A673 (cell line): ENCODE results near the gene ARHGAP44. TPM values are rescaled to one million over a fixed set of nuclear protein-coding genes. Genes with fewer than 3 reads are reported as not detected.

ENCODE experiments used
- BruUV-seq: library from RNA; stranded (reverse); fragments of 400-500 nt; replicated peaks from 2 replicates; lab custom pipeline; 2021; lab: Mats Ljungman, UMichigan
- CTCF ChIA-PET: fragments of 300-600 bp; sonication (Branson Sonifier 250); formaldehyde crosslinking; loops from one replicate; lab custom pipeline; 2022; ENCODE audit warnings: antibody characterized with exemption; lab: Charles Lee
- POLR2A ChIA-PET: fragments of 300-600 bp; sonication (Branson Sonifier 250); formaldehyde crosslinking; loops from one replicate; lab custom pipeline; 2022; ENCODE audit warnings: antibody characterized with exemption; ENCODE audit not compliant: low non-redundant PET; lab: Charles Lee
- DNase-seq: peaks from one replicate; pipeline ENCODE4 v3.0.0-alpha.2; 2015; ENCODE audit warnings: low spot score
- H3K27ac ChIP-seq: fragments of 200-600 bp; sonication (generic); 2 replicates; pipeline ENCODE4 v1.5.1; 2016; ENCODE audit warnings: mixed run types, low read depth, mild to moderate bottlenecking, mixed read lengths, antibody characterized with exemption, low read length; ENCODE audit not compliant: poor library complexity, severe bottlenecking
- H3K27me3 ChIP-seq: fragments of 200-600 bp; sonication (generic); replicated peaks from 2 replicates; pipeline ENCODE4 v1.6.1; 2017; ENCODE audit warnings: mixed run types, low read depth, mild to moderate bottlenecking, mixed read lengths, antibody characterized with exemption, low read length; ENCODE audit not compliant: insufficient read depth, poor library complexity
- H3K36me3 ChIP-seq: fragments of 200-600 bp; sonication (generic); 2 replicates; pipeline ENCODE4 v1.6.1; 2016; ENCODE audit warnings: mixed run types, mild to moderate bottlenecking, mixed read lengths, antibody characterized with exemption, low read length; ENCODE audit not compliant: insufficient read depth, poor library complexity, severe bottlenecking
- H3K4me1 ChIP-seq: fragments of 200-600 bp; sonication (generic); 2 replicates; pipeline ENCODE4 v1.6.1; 2017; ENCODE audit warnings: mixed run types, mild to moderate bottlenecking, mixed read lengths, antibody characterized with exemption, low read length; ENCODE audit not compliant: insufficient read depth, poor library complexity, severe bottlenecking
- H3K4me3 ChIP-seq: fragments of 200-600 bp; sonication (generic); 2 replicates; pipeline ENCODE4 v1.5.1; 2016; ENCODE audit warnings: low read depth, mixed run types, mild to moderate bottlenecking, mixed read lengths, low read length; ENCODE audit not compliant: poor library complexity, severe bottlenecking
- H3K9me3 ChIP-seq: fragments of 200-600 bp; sonication (generic); 2 replicates; pipeline ENCODE4 v1.6.1; 2016; ENCODE audit warnings: mixed run types, low read depth, mild to moderate bottlenecking, mixed read lengths, antibody characterized with exemption, low read length; ENCODE audit not compliant: poor library complexity, severe bottlenecking
- EZH2 ChIP-seq: fragments of 200-600 bp; sonication (generic); IDR thresholded peaks from 2 replicates; pipeline ENCODE4 v1.6.1; 2017; ENCODE audit warnings: borderline replicate concordance, low read depth, mild to moderate bottlenecking, mixed read lengths, antibody characterized with exemption, low read length; ENCODE audit not compliant: poor library complexity, severe bottlenecking
- intact Hi-C: fragments of 100-400 bp; cut with micrococcal nuclease; formaldehyde crosslinking; loops from one replicate; pipeline ENCODE4 v1.10.0; 2022; ENCODE audit not compliant: unreplicated experiment
- total RNA-seq: library from RNA; stranded (reverse); gene quantifications from 2 replicates; pipeline ENCODE4 v1.2.3, GENCODE V29; 2021
- TF ChIP-seq, protein P1 (sequence below): fragments of 300-800, 200-600 bp; sonication (generic); conservative IDR thresholded peaks from 2 replicates; pipeline ENCODE4 v1.5.1; 2017; ENCODE audit warnings: low read depth, mild to moderate bottlenecking, antibody characterized with exemption, low read length, moderate library complexity, mixed read lengths

Gene ARHGAP44
- total RNA-seq, 1 experiment from 2014 or later: 0.49 TPM

DNA sequence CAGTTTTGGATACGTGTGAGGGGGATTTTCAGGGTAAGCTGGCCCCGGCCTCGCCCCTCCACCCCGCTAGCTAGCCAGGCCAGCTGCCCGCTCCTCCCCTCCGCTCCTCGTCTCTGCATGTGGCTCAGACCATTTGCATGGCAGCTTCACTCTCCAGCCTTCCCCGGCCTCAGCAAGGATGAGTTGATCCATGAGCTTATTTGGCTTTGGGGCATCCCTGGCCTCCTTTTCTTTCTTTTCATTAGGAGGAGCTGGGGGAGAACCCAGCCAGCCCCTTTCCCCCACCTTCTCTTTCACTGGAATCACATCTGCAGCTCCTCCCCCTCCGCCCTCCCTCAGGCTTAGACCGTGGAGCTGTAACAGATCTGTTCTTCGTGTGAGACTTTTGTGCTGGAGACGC is 197.8 kb downstream of the ARHGAP44 start:
- no peak overlapping the region for H3K27ac ChIP-seq
- POLR2A ChIA-PET: no interaction called here

DNA sequence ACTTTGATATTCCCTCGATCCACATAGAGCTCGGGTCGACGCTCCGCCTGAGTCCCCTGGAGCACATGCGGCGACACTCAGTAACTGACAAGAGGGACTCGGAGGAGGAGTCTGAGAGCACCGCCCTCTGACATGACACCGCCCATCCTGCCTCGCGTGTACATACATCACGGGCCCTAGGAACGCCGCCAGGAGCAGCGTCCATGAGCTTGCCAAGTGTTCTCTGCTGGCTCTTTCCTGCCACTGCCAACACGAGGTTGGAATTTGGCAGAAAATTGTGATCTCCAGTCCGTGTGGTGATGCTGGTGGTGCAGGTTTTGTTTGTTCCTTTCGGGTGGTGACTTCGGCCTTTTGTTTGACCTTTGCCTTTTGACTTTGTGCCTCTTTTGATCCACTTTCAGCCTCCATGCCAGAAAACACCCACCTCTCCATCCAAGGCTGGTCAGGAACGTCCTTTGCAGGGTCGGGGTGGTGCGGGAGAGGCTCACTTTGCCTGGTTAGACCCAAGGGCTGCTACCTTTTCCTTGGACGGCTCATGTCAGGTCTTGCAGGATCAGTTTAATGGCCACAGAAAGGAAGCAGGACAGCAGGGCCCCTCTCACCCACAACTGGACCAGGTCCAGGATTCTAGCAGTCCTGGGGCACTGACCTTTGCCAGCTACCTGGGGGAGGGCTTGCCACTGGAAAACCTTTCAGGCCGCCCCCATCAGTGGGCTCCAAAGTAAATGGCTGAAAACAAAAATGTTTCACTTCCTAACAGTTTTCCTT is 200.9 kb downstream of the ARHGAP44 start:
- ChIA-PET CTCF (no interaction called here), POLR2A (no interaction called here)
- intact Hi-C loops: no loop called here
- no peak for DNase-seq
- no peak overlapping the region for H3K27ac ChIP-seq
- no TSS peak for BruUV-seq
- no peak overlapping the region for H3K4me3 ChIP-seq
- no peak for TF ChIP-seq EZH2
- TF ChIP-seq, protein P1, sequence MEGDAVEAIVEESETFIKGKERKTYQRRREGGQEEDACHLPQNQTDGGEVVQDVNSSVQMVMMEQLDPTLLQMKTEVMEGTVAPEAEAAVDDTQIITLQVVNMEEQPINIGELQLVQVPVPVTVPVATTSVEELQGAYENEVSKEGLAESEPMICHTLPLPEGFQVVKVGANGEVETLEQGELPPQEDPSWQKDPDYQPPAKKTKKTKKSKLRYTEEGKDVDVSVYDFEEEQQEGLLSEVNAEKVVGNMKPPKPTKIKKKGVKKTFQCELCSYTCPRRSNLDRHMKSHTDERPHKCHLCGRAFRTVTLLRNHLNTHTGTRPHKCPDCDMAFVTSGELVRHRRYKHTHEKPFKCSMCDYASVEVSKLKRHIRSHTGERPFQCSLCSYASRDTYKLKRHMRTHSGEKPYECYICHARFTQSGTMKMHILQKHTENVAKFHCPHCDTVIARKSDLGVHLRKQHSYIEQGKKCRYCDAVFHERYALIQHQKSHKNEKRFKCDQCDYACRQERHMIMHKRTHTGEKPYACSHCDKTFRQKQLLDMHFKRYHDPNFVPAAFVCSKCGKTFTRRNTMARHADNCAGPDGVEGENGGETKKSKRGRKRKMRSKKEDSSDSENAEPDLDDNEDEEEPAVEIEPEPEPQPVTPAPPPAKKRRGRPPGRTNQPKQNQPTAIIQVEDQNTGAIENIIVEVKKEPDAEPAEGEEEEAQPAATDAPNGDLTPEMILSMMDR: no peak
- peaks cover 22% of the 10 kb centered on the region for H3K36me3 ChIP-seq
- H3K9me3 ChIP-seq: no peaks in the 10 kb centered on the region
- no peaks in the 10 kb centered on the region for H3K27me3 ChIP-seq
- no peaks in the 10 kb centered on the region for H3K4me1 ChIP-seq

More for the DNA sequence above, 197.8 kb downstream of the ARHGAP44 start:
- H3K4me1 ChIP-seq: no peaks in the 10 kb centered on the region
- no peak for DNase-seq
- BruUV-seq: no TSS peak
- CTCF ChIA-PET: no interaction called here
- no peaks in the 10 kb centered on the region for H3K9me3 ChIP-seq
- H3K4me3 ChIP-seq: no peak overlapping the region
- peaks cover 8% of the 10 kb centered on the region for H3K36me3 ChIP-seq
- H3K27me3 ChIP-seq: no peaks in the 10 kb centered on the region
- no peak for TF ChIP-seq EZH2
- TF ChIP-seq, protein P1: no peak
- intact Hi-C loops: no loop called here

DNA sequence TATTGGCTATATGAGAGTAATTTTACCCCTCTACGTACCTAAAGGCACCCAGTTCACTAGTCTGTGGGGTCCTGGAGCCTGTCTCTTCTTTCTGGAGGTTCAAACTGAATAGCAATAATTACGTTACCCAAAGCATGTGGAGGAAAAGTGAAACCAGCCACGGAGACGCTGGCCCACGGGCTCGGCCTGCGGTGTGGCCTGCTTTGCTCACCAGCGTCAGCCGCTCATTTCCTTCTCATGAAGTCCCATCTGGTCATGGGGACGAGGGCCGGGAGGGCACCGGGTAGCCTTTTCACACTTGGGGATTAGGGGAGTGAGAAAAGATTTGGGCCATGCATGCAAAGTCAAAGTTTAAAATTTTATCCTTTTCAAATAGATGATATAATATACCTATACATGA is 201.6 kb downstream of the ARHGAP44 start:
- ChIA-PET CTCF (no interaction called here), POLR2A (no interaction called here)
- Histone ChIP-seq H3K4me3 (no peak overlapping the region), H3K4me1 (no peaks in the 10 kb centered on the region), H3K27ac (no peak overlapping the region), H3K9me3 (no peaks in the 10 kb centered on the region), H3K27me3 (no peaks in the 10 kb centered on the region), H3K36me3 (peaks cover 28% of the 10 kb centered on the region)
- intact Hi-C loops: no loop called here
- no peak for DNase-seq
- no TSS peak for BruUV-seq
- TF ChIP-seq, protein P1: no peak
- no peak for TF ChIP-seq EZH2
